ENCODE results near the gene UBL3.

GRCh38 chr13:29750183-29750530 is 100.3 kb downstream of the UBL3 start:
- no peak for TF ChIP-seq POLR2A (IDR thresholded peaks at IDR 0.05; ENCODE audit: low read depth, low read length)
- TF ChIP-seq POLR2AphosphoS5 (IDR thresholded peaks at IDR 0.05; ENCODE audit: low read depth, low read length), result no peak
